ENCODE results near the gene INPP5F. TPM values are rescaled to one million over a fixed set of nuclear protein-coding genes. Genes with fewer than 3 reads are reported as not detected.

The INPP5F gene
- total and polyA plus RNA-seq, 9 of the 15 experiments (the other 6 are each of a cell fraction or from before 2014, with no cell fraction given) = 1.6 to 7.3 (median 6.0) TPM

DNA sequence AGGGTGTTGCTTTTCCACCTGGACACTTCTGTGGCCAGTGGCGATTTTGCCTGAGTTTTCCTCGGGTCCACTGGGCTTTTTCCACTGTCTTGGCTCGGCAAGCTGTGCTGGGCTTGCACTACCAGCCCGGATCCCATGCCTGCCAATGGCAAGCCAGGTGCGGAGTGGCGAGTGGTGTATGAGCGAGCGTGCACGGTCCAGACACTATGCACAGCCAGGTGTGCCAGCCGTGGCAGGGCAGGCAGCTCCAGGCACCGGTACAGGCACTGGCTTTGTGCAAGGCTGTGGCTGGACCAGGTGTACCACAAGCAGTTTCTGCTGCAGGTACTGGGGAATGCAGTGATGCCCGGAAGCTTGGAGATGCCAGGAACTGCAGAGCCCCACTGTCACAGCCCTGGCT, 22.1 kb downstream of the INPP5F start:
- Histone ChIP-seq H3K79me2 (ENCODE audit: control insufficient read depth, insufficient read depth, low read length) (no peaks in the 10 kb centered on the region), H3K36me3 (ENCODE audit: control insufficient read depth, insufficient read depth, low read length) (no peaks in the 10 kb centered on the region), H3K9ac (ENCODE audit: insufficient read depth in 1 of 2, low read depth in 2 of 2, low read length in 2 of 2) (no peak overlapping the region), H3K4me2 (ENCODE audit: insufficient read depth, low read length) (no peak overlapping the region), H2AFZ (ENCODE audit: low read depth, low read length) (no peak overlapping the region), H3K27ac (ENCODE audit: extremely low read depth, low read depth, low read length) (no peak overlapping the region), H4K20me1 (replicated peaks; ENCODE audit: control insufficient read depth, insufficient read depth, low read length) (no peaks in the 10 kb centered on the region), H3K27me3 (ENCODE audit: control insufficient read depth in 2 of 2, insufficient read depth in 2 of 2, low read length in 2 of 2) (no peaks in the 10 kb centered on the region), H3K9me3 (replicated peaks; ENCODE audit: control insufficient read depth, insufficient read depth, low read depth, low read length) (no peaks in the 10 kb centered on the region), H3K9me1 (ENCODE audit: control insufficient read depth, insufficient read depth, low read length) (no peaks in the 10 kb centered on the region), H3K4me3 (no peak overlapping the region), H3K4me1 (replicated peaks in 1 of 2; ENCODE audit: control insufficient read depth in 2 of 2, insufficient read depth in 2 of 2, low read length in 2 of 2) (peaks cover 0 to 6% of the 10 kb centered on the region in 2 experiments; a peak in 2 of 5 replicates)
- WGBS (ENCODE audit: insufficient coverage, low coverage, missing lambda C conversion rate) = 82% methylated on average over 10 of the region's 12 CpGs
- POLR2A ChIA-PET = interaction anchor here (0.6 kb wide), 1 partner anchor 686 kb away, joined by 5 read pairs; no protein-coding TSS in a partner anchor
- no TSS peak for BruUV-seq (replicated peaks)
- FAIRE-seq (no peak), DNase-seq (ENCODE audit: extremely low read depth in 1 of 4, low spot score in 3 of 4) (no peak), ATAC-seq (no peak)
- intact Hi-C loops (cut with micrococcal nuclease) = no loop called here
- TF ChIP-seq RB1 (IDR thresholded peaks at IDR 0.05; ENCODE audit: low read depth) (no peak), NFRKB (IDR thresholded peaks at IDR 0.05; ENCODE audit: low read depth) (no peak), PCBP2 (IDR thresholded peaks at IDR 0.05; ENCODE audit: low read depth, low read length, poor library complexity, severe bottlenecking) (no peak), ZNF707 (CRISPR knock-in tag; conservative IDR thresholded peaks at IDR 0.05) (no peak), CHCHD3 (CRISPR knock-in tag; IDR thresholded peaks at IDR 0.05) (no peak), ZNF668 (CRISPR knock-in tag; IDR thresholded peaks at IDR 0.05) (no peak), EZH2 (IDR thresholded peaks at IDR 0.05; ENCODE audit: borderline replicate concordance, low read depth, low read length) (no peak), MCM5 (IDR thresholded peaks at IDR 0.05; ENCODE audit: low read depth) (no peak), ZBTB5 (IDR thresholded peaks at IDR 0.05) (no peak)
- TF ChIP-seq, protein P1, sequence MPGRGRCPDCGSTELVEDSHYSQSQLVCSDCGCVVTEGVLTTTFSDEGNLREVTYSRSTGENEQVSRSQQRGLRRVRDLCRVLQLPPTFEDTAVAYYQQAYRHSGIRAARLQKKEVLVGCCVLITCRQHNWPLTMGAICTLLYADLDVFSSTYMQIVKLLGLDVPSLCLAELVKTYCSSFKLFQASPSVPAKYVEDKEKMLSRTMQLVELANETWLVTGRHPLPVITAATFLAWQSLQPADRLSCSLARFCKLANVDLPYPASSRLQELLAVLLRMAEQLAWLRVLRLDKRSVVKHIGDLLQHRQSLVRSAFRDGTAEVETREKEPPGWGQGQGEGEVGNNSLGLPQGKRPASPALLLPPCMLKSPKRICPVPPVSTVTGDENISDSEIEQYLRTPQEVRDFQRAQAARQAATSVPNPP (IDR thresholded peaks at IDR 0.05; ENCODE audit: borderline replicate concordance, insufficient read depth, insufficient read length) = no peak
- TF ChIP-seq, protein P2, sequence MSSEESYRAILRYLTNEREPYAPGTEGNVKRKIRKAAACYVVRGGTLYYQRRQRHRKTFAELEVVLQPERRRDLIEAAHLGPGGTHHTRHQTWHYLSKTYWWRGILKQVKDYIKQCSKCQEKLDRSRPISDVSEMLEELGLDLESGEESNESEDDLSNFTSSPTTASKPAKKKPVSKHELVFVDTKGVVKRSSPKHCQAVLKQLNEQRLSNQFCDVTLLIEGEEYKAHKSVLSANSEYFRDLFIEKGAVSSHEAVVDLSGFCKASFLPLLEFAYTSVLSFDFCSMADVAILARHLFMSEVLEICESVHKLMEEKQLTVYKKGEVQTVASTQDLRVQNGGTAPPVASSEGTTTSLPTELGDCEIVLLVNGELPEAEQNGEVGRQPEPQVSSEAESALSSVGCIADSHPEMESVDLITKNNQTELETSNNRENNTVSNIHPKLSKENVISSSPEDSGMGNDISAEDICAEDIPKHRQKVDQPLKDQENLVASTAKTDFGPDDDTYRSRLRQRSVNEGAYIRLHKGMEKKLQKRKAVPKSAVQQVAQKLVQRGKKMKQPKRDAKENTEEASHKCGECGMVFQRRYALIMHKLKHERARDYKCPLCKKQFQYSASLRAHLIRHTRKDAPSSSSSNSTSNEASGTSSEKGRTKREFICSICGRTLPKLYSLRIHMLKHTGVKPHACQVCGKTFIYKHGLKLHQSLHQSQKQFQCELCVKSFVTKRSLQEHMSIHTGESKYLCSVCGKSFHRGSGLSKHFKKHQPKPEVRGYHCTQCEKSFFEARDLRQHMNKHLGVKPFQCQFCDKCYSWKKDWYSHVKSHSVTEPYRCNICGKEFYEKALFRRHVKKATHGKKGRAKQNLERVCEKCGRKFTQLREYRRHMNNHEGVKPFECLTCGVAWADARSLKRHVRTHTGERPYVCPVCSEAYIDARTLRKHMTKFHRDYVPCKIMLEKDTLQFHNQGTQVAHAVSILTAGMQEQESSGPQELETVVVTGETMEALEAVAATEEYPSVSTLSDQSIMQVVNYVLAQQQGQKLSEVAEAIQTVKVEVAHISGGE (CRISPR knock-in tag; IDR thresholded peaks at IDR 0.05) = no peak
- in situ Hi-C loops (cut with MboI) = no loop called here
- CTCF ChIA-PET (ENCODE audit: low intra/inter-chr PET ratio) = no interaction called here

All from K562 (cell line).